22Rv1 (cell line): ENCODE data around the gene HES5.
A peak's percentile ranks its signal among the peaks of the same experiment; 100 is the strongest.

Source experiments
- H3K27ac ChIP-seq: fragments of 450-650 bp; 2 replicates; pipeline ENCODE4 v1.5.1; 2017
- CTCF ChIP-seq: fragments of 450-650 bp; IDR thresholded peaks from 2 replicates; pipeline ENCODE4 v1.5.1; 2017; ENCODE audit warnings: mild to moderate bottlenecking
- ZFX ChIP-seq: fragments of 450-650 bp; IDR thresholded peaks from 2 replicates; pipeline ENCODE4 v1.6.1; 2017; ENCODE audit warnings: antibody characterized with exemption, borderline replicate concordance

Gene HES5

GRCh38 chr1:2540816-2541492 lies 10.9 kb upstream of the HES5 start:
- no peak overlapping the region for H3K27ac ChIP-seq
- no peak for TF ChIP-seq CTCF
- no peak for TF ChIP-seq ZFX

DNA sequence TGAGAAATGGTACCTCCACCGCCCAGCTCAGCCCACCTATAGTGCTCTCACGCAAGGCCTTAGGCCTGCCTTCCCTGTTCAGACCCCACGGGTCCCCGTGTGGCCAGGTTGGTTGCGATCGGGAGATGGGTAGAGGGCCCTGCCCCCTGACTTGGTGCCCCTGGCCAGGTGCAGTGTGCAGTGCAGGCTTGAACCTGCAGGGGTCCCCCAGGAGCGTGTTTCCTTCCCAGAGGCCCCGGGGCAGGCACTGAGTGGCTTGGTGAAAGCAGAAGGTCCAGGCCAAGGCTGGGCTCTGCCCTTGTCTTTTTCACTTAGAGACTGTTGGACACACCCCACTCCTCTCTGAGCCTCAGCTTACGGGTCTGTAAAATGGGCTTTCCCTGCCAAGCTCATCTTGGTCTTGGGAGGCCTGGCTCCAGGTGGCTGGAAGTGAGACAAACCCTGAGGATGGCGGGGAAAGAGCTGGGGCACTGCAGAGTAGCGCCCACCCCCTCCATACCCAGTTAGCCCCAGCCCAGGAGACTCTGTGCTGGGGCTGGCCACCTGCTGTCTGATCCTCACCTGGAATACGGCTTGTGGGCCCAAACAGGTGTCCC lies 9.3 kb upstream of the HES5 start:
- TF ChIP-seq CTCF (peak; percentile 20; the same call in 1 of the 2 replicates), ZFX (no peak)

DNA sequence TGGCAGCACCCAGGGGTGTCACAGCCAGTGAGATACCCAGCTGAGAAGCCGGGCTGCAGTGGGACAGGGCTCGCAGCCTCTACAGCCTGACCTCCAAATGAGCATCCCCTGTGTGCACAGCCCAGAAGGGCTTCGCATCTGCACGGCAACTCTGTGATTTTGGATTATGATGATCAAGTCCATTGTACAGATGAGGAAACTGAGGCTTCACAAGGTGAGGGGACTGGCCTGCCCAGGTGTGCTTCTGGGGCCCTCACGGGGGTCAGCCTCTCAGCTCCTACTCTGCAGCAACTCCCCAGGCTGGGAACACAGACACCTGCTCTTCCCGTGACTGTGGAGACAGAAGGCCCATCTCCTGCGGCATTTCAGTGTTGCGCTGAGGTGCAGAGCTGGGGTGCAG lies 8.8 kb upstream of the HES5 start:
- no peak for TF ChIP-seq ZFX
- TF ChIP-seq CTCF: no peak
- no peak overlapping the region for H3K27ac ChIP-seq

More for the DNA sequence above, 9.3 kb upstream of the HES5 start:
- no peak overlapping the region for H3K27ac ChIP-seq

- no peak for TF ChIP-seq CTCF
- TF ChIP-seq ZFX: no peak
- no peak overlapping the region for H3K27ac ChIP-seq
These were observed 8.3 kb upstream of the HES5 start for GRCh38 chr1:2538376-2538775.

GRCh38 chr1:2537784-2538115 lies 7.7 kb upstream of the HES5 start:
- no peak overlapping the region for H3K27ac ChIP-seq
- TF ChIP-seq ZFX (no peak), CTCF (no peak)

DNA sequence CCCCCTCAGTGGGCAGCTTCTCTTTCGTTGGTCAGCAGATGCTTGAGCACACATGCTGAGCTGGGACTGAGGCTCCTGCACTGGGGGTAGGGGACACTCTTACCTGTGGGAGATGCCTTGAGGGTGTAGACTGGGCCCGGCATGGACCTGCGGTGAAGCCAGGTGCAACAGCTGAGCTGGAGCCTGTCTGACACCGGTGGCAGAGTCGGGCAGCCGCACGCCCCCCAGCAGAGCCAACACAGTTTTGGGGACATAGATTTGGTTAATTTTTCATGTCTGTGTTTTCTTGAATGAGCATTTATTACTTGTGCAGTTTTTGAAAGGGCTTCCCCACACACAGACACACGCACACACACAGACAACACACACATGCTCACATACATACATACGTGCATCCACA lies 5.9 kb upstream of the HES5 start:
- TF ChIP-seq CTCF (no peak), ZFX (no peak)
- no peak overlapping the region for H3K27ac ChIP-seq

- H3K27ac ChIP-seq: no peak overlapping the region
- TF ChIP-seq ZFX (no peak), CTCF (no peak)
These were observed 5.4 kb upstream of the HES5 start for GRCh38 chr1:2535455-2535854.
